NOMO-1 treated with dmso at 0.1 percent for 144 hours (cell line): ENCODE measurements around the gene C6orf136.

Experiments used
- DNase-seq: peaks from one replicate; lab custom pipeline; 2025; ENCODE audit not compliant: unreplicated experiment; lab: John Stamatoyannopoulos, UW

C6orf136 gene

GRCh38 chr6:30615958-30616810, 30.7 kb upstream of the C6orf136 start:
- DNase-seq: no peak

- peak; percentile 99 for DNase-seq
These were observed 29.9 kb upstream of the C6orf136 start, which contains the start of gene PPP1R10 for GRCh38 chr6:30616811-30617564. Gene PPP1R10, minus strand, starts transcription at chr6:30617243. Its CDS starts 7,299 bp downstream, at chr6:30609944.

- DNase-seq: peak; percentile 97
These were observed 29.2 kb upstream of the C6orf136 start, which contains the start of gene MRPS18B for GRCh38 chr6:30617565-30618269. Gene MRPS18B, plus strand, starts transcription at chr6:30617840. Its CDS starts 26 bp downstream, at chr6:30617866.

- DNase-seq: no peak
These were observed 28.6 kb upstream of the C6orf136 start for GRCh38 chr6:30618270-30618797.

- DNase-seq: no peak
These were observed 27.4 kb upstream of the C6orf136 start for GRCh38 chr6:30619561-30619960.

- no peak for DNase-seq
These were observed 21.4 kb upstream of the C6orf136 start for GRCh38 chr6:30625511-30625910.

- DNase-seq: peak; percentile 71
These were observed 20.2 kb upstream of the C6orf136 start, which contains the start of gene ATAT1 for GRCh38 chr6:30626484-30627366. Gene ATAT1, plus strand, starts transcription at chr6:30626874.

- DNase-seq: no peak
These were observed 11.1 kb upstream of the C6orf136 start for GRCh38 chr6:30635834-30636233.

GRCh38 chr6:30640481-30640880, 6.5 kb upstream of the C6orf136 start:
- no peak for DNase-seq

- no peak for DNase-seq
These were observed 5.9 kb upstream of the C6orf136 start for GRCh38 chr6:30641048-30641447.

GRCh38 chr6:30643656-30644055, 3.3 kb upstream of the C6orf136 start:
- DNase-seq: no peak

GRCh38 chr6:30644769-30645168, 2.2 kb upstream of the C6orf136 start:
- DNase-seq: no peak

- DNase-seq: no peak
These were observed 944 bp upstream of the C6orf136 start for GRCh38 chr6:30645989-30646388.

GRCh38 chr6:30647242-30648116, 546 bp downstream of the C6orf136 start:
- DNase-seq: peak; percentile 46

GRCh38 chr6:30651143-30651542, 4.2 kb downstream of the C6orf136 start:
- no peak for DNase-seq

- DNase-seq: no peak
These were observed 8.1 kb downstream of the C6orf136 start for GRCh38 chr6:30654798-30655742.

GRCh38 chr6:30655743-30656094, 8.8 kb downstream of the C6orf136 start:
- no peak for DNase-seq

- peak; percentile 58 for DNase-seq
These were observed 9.6 kb downstream of the C6orf136 start for GRCh38 chr6:30656513-30656912.
